ENCODE results near the gene GPR119.
"Not testable (repeated sequence)": the region's sequence is repeated elsewhere in the genome, so short reads cannot be mapped to it uniquely, and the experiment has no call there.

GPR119 gene

DNA sequence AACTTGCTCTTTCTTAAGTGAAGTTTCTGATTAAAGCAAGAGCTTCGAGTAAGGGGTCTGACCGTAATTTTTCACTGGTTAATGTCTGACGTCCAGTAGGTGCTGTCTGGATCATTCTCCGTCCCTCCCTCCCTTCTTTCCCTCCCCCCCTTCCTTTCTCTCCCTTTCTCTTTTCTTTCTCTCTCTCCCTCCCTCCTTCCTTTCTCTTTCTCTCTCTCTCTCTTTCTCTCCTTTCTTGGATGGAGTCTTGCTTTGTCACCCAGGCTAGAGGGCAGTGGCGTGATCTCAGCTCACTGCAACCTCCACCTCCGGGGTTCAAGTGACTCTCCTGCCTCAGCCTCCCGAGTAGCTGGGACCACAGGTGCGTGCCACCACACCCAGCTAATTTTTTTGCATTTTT is 46.6 kb downstream of the GPR119 start:
- not testable (repeated sequence) for FAIRE-seq

DNA sequence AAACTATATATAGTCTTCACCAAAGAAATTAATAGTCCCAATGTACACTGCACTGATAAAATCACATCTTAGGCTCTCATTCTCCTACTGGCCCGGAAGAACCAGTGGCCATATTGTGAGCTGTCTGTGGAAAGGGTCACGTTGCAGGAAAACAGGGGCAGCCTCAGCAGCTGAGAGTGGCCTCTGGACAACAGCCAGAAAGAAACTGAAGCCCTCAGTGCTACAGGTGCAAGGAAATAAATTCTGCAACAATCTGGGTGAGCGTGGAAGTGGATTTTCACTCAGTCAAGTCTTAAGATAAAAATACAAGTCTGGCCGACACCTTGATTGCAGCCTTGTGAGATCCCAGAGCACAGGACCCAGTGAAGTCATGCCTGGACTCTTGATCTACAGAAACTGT is 48.9 kb downstream of the GPR119 start:
- FAIRE-seq: no peak

Measured in islet of Langerhans (tissue), 1 donor.